GM18858 (cell line): ENCODE measurements around the gene C1orf210.

Experiments used
- ATAC-seq: cut with Tn5 transposase; IDR thresholded peaks from one replicate; pipeline ENCODE4 v1.9.1; 2021; ENCODE audit not compliant: unreplicated experiment

Gene C1orf210

GRCh38 chr1:43296207-43296606 is 10.8 kb upstream of the C1orf210 start:
- no peak for ATAC-seq

GRCh38 chr1:43294761-43295160 is 9.4 kb upstream of the C1orf210 start:
- ATAC-seq, result no peak

GRCh38 chr1:43293896-43294760 is 8.7 kb upstream of the C1orf210 start:
- ATAC-seq, result no peak

- no peak for ATAC-seq
Observed at GRCh38 chr1:43293176-43293575, 7.8 kb upstream of the C1orf210 start.

GRCh38 chr1:43292679-43293078 is 7.3 kb upstream of the C1orf210 start:
- ATAC-seq, result no peak

GRCh38 chr1:43292216-43292615 is 6.8 kb upstream of the C1orf210 start:
- ATAC-seq, result no peak

GRCh38 chr1:43288785-43289706 is 3.7 kb upstream of the C1orf210 start:
- no peak for ATAC-seq

- no peak for ATAC-seq
Observed at GRCh38 chr1:43288058-43288784, 2.8 kb upstream of the C1orf210 start.

GRCh38 chr1:43286533-43286932 is 1.2 kb upstream of the C1orf210 start:
- no peak for ATAC-seq

- no peak for ATAC-seq
Observed at GRCh38 chr1:43286115-43286514, 734 bp upstream of the C1orf210 start.

GRCh38 chr1:43284546-43285110 is 753 bp downstream of the C1orf210 start:
- no peak for ATAC-seq

GRCh38 chr1:43284065-43284464 is 1.3 kb downstream of the C1orf210 start:
- no peak for ATAC-seq

GRCh38 chr1:43282220-43283195 is 2.9 kb downstream of the C1orf210 start:
- no peak for ATAC-seq

GRCh38 chr1:43280692-43281091 is 4.7 kb downstream of the C1orf210 start:
- no peak for ATAC-seq

GRCh38 chr1:43279666-43280065 is 5.7 kb downstream of the C1orf210 start:
- ATAC-seq, result no peak

- ATAC-seq, result no peak
Observed at GRCh38 chr1:43279161-43279560, 6.2 kb downstream of the C1orf210 start.

GRCh38 chr1:43277116-43277876 is 8.1 kb downstream of the C1orf210 start:
- ATAC-seq, result no peak

GRCh38 chr1:43276673-43277072 is 8.7 kb downstream of the C1orf210 start:
- no peak for ATAC-seq
